GM18499 (cell line): ENCODE data around the gene FHAD1.
"Not testable (repeated sequence)": the region's sequence is repeated elsewhere in the genome, so short reads cannot be mapped to it uniquely, and the experiment has no call there.

Source experiments
- ATAC-seq: cut with Tn5 transposase; IDR thresholded peaks from one replicate; pipeline ENCODE4 v1.9.1; 2021; ENCODE audit warnings: moderate number of reproducible peaks; ENCODE audit not compliant: insufficient read depth, unreplicated experiment

FHAD1 gene

DNA sequence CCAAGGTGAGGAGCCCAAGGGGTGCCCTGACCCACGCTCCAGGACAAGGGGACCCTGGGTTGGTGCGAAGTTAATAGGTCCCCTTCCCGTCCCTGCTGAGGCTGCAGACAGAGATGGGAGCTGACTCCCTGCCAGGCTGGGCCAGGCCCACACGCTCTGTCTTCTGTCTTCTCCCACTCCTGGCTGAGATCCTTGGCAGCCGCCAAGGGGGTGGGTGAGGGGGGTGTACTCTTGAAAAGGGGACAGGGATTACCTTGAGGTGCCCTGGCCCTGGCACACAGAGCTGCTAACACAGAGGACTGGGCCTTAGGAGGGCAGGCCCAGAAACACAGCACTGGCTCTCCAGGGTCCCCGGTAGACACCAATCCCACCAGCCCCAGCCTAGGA lies 180.2 kb downstream of the FHAD1 start:
- no peak for ATAC-seq

DNA sequence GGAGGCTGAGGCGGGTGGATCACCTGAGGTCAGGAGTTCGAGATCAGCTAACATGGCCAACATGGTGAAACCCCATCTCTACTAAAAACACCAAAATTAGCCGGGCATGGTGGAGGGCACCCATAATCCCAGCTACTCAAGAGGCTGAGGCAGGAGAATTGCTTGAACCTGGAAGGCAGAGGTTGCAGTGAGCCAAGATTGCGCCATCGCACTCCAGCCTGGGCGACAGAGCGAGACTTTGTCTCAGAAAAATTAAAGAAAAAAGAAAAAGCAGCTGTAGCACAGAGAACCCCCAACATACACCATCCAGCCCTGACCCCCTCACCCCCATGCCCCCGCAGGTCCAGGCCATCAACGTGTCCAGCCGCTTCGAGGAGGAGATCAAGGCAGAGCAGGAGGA lies 181.2 kb downstream of the FHAD1 start:
- ATAC-seq, result not testable (repeated sequence)

DNA sequence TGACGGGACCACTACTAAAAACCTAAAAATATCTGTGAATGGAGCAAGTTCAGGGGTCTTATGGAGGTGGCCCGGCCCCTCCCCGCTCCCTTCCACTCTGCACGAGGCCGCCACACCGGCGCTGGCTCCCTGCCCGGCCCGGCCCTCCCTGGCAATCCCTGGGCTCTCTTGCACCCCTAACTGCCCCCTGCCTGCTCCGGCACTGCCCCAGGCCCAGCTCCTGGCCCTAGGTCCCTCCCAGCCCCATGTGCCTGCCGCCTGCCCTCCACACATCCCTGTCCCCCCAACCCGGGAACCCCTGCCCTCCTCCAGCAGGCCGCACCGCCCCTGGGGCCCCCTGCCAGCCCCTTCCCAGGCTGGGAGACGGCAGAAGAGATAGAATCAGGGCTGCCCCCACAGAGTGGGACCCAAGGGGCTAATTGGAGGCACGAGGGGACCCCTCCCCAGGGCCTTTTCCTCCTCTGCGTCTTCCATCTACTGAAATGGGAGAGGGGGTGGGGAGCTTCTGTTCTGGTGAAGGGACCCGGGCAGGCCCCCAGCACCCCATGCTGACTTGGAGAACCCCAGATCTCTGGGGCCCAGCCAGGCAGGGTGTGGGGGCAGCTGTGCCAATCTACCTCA lies 181.9 kb downstream of the FHAD1 start:
- no peak for ATAC-seq

DNA sequence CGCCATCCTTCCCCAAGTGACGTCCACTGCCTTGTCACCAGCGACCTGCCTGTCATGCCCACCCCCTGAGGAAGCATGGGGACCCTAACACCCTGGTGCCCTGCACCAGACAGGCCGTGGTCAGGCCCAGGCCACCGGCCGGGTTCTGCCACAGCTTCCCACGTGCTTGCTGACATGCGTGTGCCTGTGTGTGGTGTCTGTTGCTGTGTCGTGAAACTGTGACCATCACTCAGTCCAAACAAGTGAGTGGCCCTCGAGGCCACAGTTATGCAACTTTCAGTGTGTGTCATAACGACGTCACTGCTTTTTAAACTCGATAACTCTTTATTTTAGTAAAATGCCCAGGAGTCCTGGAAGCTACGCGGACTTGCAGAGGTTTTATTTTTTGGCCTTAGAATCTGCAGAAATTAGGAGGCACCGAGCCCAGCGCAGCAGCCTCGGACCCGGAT lies 182.7 kb downstream of the FHAD1 start:
- ATAC-seq, result no peak

DNA sequence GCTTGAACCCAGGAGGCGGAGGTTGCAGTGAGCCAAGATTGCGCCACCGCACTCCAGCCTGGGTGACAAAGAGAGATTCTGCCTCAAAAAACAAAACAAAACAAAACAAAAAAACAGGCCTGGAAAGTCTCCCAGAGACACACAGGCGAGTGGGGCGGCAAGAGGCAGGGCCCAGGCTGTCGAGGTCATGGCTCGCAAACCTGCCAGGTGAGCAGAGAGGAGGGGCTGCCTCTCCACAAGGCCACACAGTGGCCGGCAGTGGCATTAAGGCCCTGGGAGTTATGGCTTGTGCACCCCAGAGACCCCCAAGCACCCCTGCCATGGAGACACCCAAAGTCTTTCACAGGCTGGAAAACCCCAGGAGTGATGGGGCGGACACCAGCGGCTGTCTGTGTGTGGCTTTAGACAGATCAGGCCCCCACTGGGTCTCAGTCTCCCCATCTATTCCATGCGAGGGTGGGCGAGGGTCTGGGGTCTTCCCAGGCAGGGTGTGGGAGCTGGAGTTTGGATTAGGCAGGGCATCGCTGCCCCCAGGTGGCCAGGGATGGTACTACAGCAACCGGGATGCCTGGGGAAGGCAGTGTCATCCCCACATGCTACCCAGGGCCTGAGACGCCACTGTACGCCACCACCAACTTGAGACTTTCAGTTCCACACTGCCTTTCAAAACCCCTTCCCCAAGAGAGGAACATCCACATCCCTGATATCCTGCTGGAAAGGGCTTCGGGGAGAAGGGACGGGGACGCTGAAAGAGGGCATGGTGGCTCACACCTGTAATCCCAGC lies 184.0 kb downstream of the FHAD1 start:
- ATAC-seq, result no peak

DNA sequence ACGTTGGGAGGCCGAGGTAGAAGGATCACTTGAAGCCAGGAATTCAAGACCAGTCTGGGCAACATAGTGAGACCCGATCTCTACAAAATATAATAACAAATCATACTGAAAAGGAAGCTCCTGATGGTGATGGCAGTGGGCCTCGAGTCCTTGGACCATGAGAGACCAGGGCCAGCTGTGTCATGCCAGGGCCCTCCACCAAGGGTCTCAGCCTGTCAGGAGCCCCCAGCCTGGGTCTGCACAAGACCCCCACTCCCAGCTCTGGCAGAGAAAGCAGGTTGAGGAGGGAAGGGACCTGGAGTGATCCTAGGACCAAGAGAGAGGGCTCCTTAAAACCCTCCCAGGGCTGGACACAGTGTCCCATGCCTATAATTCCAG lies 184.5 kb downstream of the FHAD1 start:
- no peak for ATAC-seq

DNA sequence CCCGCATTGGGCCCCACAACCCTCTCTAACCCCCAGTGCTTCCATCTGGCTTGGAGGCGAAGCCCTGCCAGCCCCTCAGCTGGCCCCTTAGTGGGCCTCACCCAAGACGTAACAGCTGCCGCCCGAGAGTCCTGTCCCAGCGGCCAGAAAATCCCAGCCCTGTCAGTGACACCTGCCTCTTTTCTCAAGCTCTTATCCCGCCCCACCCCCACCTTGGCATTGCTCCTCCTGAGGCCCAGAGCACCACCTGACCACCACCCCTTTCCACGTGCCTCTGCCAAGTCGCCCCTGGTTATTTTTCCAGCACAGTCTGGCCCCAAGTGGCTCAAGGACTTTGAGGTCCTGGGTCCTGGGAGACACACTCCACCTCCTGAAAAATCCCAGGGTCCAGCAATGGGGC lies 185.3 kb downstream of the FHAD1 start:
- no peak for ATAC-seq

DNA sequence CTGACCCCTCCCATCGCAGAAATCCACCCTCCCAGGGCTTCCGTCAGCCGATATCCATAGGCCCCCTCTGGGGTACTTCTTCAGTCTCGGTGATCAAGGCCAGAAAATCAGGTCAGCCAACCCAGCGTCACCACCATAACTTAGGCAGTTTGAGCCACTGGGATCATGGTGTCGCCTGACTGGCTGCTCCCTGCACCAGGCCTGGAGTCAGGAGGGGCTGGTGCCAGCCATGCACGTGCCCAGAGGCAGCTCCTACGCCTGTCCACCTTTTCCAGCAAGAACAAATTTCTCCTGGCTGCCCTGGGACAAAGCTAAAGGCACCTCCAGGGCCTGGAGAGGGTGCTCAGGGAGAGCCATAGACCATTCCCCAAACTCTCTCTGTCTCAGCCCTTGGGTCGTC lies 186.4 kb downstream of the FHAD1 start:
- no peak for ATAC-seq

DNA sequence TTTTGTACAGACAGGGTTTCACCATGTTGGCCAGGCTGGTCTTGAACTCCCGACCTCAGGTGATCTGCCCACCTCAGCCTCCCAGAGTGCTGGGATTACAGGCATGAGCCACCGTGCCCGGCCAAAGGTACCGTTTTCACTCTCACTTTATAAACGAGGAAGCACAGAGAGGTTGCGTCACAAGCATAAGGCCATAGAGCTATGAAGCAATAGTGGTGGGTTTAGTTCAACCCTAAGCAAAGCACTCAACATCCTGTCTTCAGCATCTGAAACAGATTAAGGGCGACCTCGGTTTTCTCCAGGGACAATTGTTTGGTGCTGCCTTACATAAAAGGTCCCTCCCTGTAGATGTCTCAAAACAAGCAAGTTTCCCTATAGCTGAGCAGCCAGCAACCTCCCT lies 187.7 kb downstream of the FHAD1 start:
- not testable (repeated sequence) for ATAC-seq

DNA sequence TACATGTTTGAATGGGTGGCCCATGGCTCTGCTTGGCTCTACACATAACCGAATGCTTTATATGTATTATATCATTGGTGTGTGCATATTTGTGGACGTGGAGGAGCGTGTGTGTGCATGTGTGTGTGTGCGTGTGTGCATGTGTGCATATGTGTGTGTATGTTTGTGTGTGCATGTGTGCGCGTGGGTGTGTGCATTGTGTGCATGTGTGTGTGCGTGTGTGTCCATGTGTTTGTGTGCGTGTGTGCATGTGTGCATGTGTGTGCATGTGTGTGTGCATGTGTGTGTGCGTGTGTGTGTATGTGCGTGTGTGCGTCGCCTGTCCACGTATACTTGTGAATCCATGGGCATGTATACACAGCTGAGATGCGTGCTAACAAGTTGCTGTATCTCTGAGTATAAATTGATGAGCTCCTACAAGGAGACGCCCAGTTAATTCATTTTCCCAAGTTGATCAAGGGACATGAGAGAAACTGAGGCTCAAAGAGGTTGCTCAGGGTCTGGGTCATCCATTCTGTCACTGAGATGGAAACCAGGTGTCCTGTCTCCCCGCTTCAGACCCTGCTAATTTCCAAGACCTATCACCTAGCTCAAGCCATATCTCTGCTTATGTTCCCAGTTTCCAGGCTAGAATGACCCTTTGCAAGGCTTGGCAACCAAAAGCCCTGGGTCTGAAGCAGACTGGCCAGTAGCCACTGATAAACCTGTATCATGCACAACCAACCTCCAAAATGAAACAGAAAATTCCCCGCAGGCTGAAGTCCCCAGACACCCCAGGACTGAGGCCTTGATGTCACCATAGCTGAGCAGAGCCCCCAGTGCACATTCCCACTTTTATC lies 188.4 kb downstream of the FHAD1 start:
- ATAC-seq, result no peak

DNA sequence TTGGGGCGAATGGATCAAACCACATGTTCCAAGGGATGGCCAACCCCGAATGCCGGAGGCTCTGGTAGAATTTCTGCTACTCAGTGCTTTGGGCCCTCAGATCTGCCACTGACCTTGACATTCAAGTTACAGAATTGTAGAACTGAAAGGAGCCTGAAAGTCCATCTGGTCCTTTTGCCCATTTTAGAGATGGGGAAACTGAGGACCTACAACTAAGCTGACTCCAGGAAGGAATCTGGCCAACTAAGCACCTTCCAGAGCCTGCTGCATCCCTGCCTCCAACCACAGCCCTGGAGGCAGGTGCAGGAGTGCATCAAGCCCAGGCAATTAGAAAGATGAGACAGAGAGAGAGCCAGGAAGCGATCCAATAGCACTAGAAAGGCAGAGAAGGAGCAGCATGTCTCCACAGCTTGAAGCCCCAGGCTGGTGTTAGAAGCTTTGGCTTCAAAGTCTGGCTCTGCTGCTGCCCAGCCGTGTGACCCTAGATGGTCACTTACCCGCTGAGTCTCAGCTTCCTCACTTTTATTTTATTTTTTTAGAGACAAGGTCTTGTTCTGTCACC lies 189.9 kb downstream of the FHAD1 start:
- no peak for ATAC-seq

DNA sequence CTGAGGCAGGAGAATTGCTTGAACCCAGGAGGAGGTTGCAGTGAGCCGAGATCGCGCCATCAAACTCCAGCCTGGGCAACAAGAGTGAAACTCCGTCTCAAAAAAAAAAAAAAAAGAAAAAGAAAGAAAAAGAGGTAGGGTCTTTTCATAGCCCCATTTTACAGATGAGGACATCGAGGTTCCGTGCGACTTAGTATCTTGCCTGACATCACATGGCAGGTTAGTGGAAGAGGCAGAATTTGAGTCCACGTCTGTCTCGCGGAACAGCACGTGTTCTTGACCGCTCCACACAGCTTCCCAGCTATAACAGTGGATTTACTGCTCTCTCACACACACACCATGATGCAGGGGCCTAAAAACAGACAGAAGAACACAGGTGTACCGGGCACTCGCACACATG lies 192.3 kb downstream of the FHAD1 start:
- no peak for ATAC-seq

DNA sequence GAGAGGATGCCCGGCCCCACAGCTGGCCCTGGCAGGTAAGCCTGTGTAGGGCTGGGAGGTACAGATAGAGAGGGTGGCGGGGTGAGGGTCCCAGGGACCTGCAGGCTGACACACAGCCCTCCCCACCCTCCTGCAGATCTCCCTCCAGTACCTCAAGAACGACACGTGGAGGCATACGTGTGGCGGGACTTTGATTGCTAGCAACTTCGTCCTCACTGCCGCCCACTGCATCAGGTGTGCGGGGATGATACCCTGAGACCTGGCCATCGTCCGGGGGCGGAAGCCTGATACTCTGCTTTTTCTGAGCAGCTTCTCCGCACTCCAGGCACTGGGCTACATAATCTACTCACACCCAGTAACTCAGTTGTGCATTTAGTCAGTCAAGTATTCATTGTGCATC lies 193.3 kb downstream of the FHAD1 start:
- ATAC-seq, result no peak

DNA sequence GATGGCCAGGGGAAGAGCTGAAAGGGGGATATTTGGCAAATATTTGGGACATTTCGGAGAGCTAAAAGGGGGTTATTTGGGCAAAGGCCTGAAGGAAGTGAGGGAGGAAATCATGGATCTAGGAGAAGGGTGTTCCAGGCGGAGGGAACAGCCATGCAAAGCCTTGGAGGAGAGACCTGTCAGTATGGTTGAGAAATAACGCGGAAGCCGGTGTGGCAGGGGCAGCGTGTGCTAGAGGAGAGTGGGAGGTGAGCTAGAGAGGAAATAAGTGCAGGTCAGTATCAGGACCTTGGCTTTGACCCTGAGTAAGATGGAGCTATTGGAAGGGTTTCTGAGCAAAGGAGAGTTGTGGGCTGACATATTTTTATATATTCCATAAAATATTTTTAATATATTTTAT lies 194.2 kb downstream of the FHAD1 start:
- ATAC-seq, result no peak

DNA sequence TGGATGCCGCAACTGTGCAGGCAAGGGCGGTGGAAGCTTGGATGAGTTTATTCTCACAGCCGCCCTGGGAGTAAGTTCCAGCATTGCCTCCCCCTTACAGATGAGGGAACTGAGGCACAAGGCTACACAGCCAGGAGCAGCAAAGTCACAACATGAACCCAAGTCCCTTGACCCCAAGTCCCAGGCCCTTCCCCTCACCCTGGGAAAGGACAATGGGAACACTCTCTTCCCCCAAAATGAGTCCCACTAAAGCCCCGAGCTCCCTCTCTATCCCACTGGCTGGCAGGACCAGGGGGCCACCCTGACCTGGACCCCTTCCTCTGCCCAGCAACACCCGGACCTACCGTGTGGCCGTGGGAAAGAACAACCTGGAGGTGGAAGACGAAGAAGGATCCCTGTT lies 195.1 kb downstream of the FHAD1 start:
- no peak for ATAC-seq

DNA sequence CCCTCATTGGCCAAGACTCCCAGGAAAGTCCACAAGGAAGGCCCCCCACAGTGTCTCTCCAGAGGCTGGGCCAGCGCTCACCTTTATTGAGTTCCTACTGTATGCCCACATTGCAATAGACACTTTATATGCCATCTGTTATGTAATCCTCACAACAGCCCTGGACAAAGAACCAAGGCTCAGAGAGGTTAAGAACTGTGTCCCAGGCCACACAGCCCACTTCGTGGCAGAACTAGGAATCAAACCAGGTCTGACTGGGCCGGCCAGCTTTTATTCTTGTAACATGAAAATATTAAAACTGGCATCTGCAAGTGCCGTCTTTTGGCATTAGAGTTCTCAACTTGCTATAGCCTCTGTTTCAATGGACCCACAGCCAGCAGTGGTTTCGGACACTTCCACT lies 195.7 kb downstream of the FHAD1 start:
- ATAC-seq, result no peak

DNA sequence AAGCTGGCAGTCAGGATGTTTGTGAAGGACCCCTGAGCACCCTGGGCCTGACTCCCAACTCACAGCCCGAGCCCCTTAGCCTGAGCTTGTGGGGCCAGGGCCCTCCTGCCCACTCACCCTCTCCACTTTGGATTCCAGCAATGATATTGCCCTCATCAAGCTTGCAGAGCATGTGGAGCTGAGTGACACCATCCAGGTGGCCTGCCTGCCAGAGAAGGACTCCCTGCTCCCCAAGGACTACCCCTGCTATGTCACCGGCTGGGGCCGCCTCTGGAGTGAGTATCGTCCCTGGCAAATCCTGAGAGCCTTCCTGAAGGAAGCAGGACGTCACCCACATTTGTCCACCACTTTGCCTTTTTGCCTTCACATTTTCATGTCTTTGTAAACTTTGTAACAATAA lies 196.3 kb downstream of the FHAD1 start:
- ATAC-seq, result no peak

DNA sequence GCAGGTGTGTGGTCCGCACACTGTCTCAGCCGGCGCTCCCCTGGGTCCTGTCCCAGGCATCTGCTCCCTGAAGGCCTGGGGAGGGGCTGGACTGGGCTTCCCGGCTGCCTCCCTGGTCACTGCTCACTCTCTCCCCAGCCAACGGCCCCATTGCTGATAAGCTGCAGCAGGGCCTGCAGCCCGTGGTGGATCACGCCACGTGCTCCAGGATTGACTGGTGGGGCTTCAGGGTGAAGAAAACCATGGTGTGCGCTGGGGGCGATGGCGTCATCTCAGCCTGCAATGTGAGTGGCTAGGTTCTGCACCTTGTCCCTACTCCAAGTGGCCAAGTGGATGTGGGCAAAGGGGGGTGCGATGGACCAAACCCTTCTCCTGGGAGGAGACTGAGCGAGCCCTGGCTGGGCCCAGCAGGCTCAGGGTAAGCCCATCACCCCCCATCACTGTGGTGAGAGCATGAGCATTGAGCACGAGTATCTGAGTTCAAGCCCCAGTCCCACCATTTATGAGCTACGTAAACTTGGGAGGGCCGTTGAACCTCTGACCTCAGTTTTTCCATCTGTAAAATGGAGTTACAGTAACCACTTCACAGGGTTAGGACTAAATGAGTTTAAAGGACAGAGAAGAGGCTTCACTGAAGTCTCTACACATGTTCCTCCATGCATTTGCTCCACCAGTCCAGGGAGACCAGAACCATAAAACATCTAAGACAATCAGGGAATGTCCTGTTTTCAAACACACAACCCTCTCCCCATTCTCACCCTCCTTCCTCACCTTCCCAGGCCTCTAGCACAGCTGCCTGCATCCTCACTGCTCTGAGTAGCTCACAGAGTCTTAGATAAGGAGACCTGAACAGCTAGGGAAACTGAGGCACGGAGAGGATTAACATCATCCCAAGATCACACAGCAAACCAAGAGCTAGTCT lies 197.7 kb downstream of the FHAD1 start:
- ATAC-seq, result no peak

DNA sequence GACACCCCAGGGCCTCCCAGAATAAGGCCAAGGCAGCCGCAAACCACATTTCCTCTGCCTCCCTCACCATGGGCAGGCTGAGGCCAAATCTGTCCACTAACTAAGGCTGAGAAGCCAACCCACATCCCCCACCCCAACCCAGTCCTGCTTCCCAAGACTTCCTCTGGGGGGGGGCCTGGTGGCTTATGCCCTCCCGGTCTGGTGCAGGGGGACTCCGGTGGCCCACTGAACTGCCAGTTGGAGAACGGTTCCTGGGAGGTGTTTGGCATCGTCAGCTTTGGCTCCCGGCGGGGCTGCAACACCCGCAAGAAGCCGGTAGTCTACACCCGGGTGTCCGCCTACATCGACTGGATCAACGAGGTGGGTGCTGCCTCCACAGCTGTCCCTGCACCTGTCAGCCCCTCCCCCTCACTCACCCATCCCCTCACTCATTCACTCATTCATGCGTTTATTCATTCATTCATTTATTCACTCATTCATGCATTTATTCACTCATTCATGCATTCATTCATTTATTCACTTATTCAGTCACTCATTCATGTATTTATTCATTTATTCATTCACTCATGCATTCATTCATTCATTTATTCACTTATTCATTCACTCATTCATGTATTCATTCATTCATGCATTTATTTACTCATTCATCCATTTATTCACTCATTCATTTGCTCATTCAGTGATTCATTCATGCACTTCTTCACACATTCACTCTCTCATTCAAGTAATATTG lies 198.5 kb downstream of the FHAD1 start:
- no peak for ATAC-seq
